Memory B cell (primary cell): Measurements from ENCODE around the gene EFNA5.

Experiments
- ATAC-seq: fragments of 150-1000 bp; cut with Tn5 transposase; 2 replicates; pipeline ENCODE4 v1.10.0; 2021; ENCODE audit warnings: low read depth, mild to moderate bottlenecking, moderate library complexity
- DNase-seq, 2 donors: peaks; one replicate each; pipeline ENCODE4 v3.0.0; 2022; ENCODE audit warnings: low spot score in 2 of 2
- H3K27ac Mint-ChIP-seq: one replicate; pipeline ENCODE4 v1.8.0; 2022; ENCODE audit warnings: mild to moderate bottlenecking, moderate library complexity, mixed read lengths
- H3K27me3 Mint-ChIP-seq: one replicate; pipeline ENCODE4 v1.8.0; 2022; ENCODE audit warnings: mixed read lengths
- H3K36me3 Mint-ChIP-seq: one replicate; pipeline ENCODE4 v1.8.0; 2022; ENCODE audit warnings: mild to moderate bottlenecking, mixed read lengths
- H3K4me1 Mint-ChIP-seq: one replicate; pipeline ENCODE4 v1.8.0; 2022; ENCODE audit warnings: mixed read lengths
- H3K4me3 Mint-ChIP-seq: one replicate; pipeline ENCODE4 v1.8.0; 2022; ENCODE audit warnings: mild to moderate bottlenecking, moderate library complexity, mixed read lengths
- H3K9me3 Mint-ChIP-seq: one replicate; pipeline ENCODE4 v1.8.0; 2022; ENCODE audit warnings: mixed read lengths

The EFNA5 gene

GRCh38 chr5:107668154-107669095 lies 2.3 kb downstream of the EFNA5 start:
- Mint-ChIP-seq H3K27me3 (peaks cover 18% of the 10 kb centered on the region), H3K4me3 (no peak overlapping the region)

GRCh38 chr5:107666051-107666655 lies 4.6 kb downstream of the EFNA5 start:
- ATAC-seq (no peak), DNase-seq (no peak)
- Mint-ChIP-seq H3K4me3 (no peak overlapping the region), H3K27me3 (peaks cover 10% of the 10 kb centered on the region), H3K9me3 (no peaks in the 10 kb centered on the region), H3K36me3 (no peaks in the 10 kb centered on the region), H3K4me1 (peaks cover 5% of the 10 kb centered on the region), H3K27ac (no peak overlapping the region)

More at GRCh38 chr5:107668154-107669095, 2.3 kb downstream of the EFNA5 start:
- ATAC-seq (no peak), DNase-seq (no peak)
- H3K36me3 Mint-ChIP-seq, result no peaks in the 10 kb centered on the region
- no peak overlapping the region for H3K27ac Mint-ChIP-seq
- H3K9me3 Mint-ChIP-seq, result no peaks in the 10 kb centered on the region
- H3K4me1 Mint-ChIP-seq, result peaks cover 15% of the 10 kb centered on the region

- no peak overlapping the region for H3K27ac Mint-ChIP-seq
- H3K36me3 Mint-ChIP-seq, result no peaks in the 10 kb centered on the region
- H3K4me3 Mint-ChIP-seq, result no peak overlapping the region
- ATAC-seq (no peak), DNase-seq (no peak)
- H3K4me1 Mint-ChIP-seq, result no peaks in the 10 kb centered on the region
- peaks cover 5% of the 10 kb centered on the region for H3K27me3 Mint-ChIP-seq
- H3K9me3 Mint-ChIP-seq, result no peaks in the 10 kb centered on the region
Observed at GRCh38 chr5:107665036-107665570, 5.6 kb downstream of the EFNA5 start.

GRCh38 chr5:107663697-107664096 lies 7.0 kb downstream of the EFNA5 start:
- H3K27me3 Mint-ChIP-seq, result peaks cover 7% of the 10 kb centered on the region
- ATAC-seq, result no peak

GRCh38 chr5:107661650-107662044 lies 9.1 kb downstream of the EFNA5 start:
- Mint-ChIP-seq H3K27ac (no peak overlapping the region), H3K36me3 (no peaks in the 10 kb centered on the region), H3K27me3 (peaks cover 5% of the 10 kb centered on the region), H3K4me1 (no peaks in the 10 kb centered on the region), H3K9me3 (no peaks in the 10 kb centered on the region), H3K4me3 (no peak overlapping the region)
- no peak for ATAC-seq
- no peak for DNase-seq

More at GRCh38 chr5:107663697-107664096, 7.0 kb downstream of the EFNA5 start:
- no peak for DNase-seq
- H3K4me1 Mint-ChIP-seq, result no peaks in the 10 kb centered on the region
- H3K27ac Mint-ChIP-seq, result no peak overlapping the region
- H3K9me3 Mint-ChIP-seq, result no peaks in the 10 kb centered on the region
- H3K4me3 Mint-ChIP-seq, result no peak overlapping the region
- no peaks in the 10 kb centered on the region for H3K36me3 Mint-ChIP-seq

GRCh38 chr5:107661038-107661649 lies 9.6 kb downstream of the EFNA5 start:
- DNase-seq, result no peak
- Mint-ChIP-seq H3K4me3 (no peak overlapping the region), H3K27ac (no peak overlapping the region), H3K27me3 (peaks cover 5% of the 10 kb centered on the region), H3K9me3 (no peaks in the 10 kb centered on the region), H3K4me1 (no peaks in the 10 kb centered on the region), H3K36me3 (no peaks in the 10 kb centered on the region)
- no peak for ATAC-seq

GRCh38 chr5:107658528-107658927 lies 12.2 kb downstream of the EFNA5 start:
- ATAC-seq (no peak), DNase-seq (no peak)
- Mint-ChIP-seq H3K27me3 (peaks cover 3% of the 10 kb centered on the region), H3K36me3 (no peaks in the 10 kb centered on the region), H3K27ac (no peak overlapping the region), H3K4me3 (no peak overlapping the region), H3K9me3 (no peaks in the 10 kb centered on the region), H3K4me1 (no peaks in the 10 kb centered on the region)

GRCh38 chr5:107655831-107656230 lies 14.9 kb downstream of the EFNA5 start:
- Mint-ChIP-seq H3K27me3 (peaks cover 2% of the 10 kb centered on the region), H3K27ac (no peak overlapping the region), H3K9me3 (no peaks in the 10 kb centered on the region), H3K4me1 (no peaks in the 10 kb centered on the region), H3K4me3 (no peak overlapping the region), H3K36me3 (no peaks in the 10 kb centered on the region)
- no peak for ATAC-seq
- no peak for DNase-seq

GRCh38 chr5:107654827-107655226 lies 15.9 kb downstream of the EFNA5 start:
- H3K27ac Mint-ChIP-seq, result no peak overlapping the region
- H3K4me3 Mint-ChIP-seq, result no peak overlapping the region
- DNase-seq (no peak), ATAC-seq (no peak)
- H3K27me3 Mint-ChIP-seq, result peaks cover under 1% of the 10 kb centered on the region
- no peaks in the 10 kb centered on the region for H3K36me3 Mint-ChIP-seq
- H3K9me3 Mint-ChIP-seq, result no peaks in the 10 kb centered on the region
- H3K4me1 Mint-ChIP-seq, result no peaks in the 10 kb centered on the region

GRCh38 chr5:107653685-107654084 lies 17.1 kb downstream of the EFNA5 start:
- Mint-ChIP-seq H3K9me3 (no peaks in the 10 kb centered on the region), H3K27ac (no peak overlapping the region), H3K4me1 (no peaks in the 10 kb centered on the region), H3K36me3 (no peaks in the 10 kb centered on the region), H3K4me3 (no peak overlapping the region), H3K27me3 (no peaks in the 10 kb centered on the region)
- DNase-seq, result no peak
- no peak for ATAC-seq

- ATAC-seq, result no peak
- Mint-ChIP-seq H3K36me3 (no peaks in the 10 kb centered on the region), H3K27me3 (no peaks in the 10 kb centered on the region), H3K4me1 (no peaks in the 10 kb centered on the region), H3K4me3 (no peak overlapping the region), H3K9me3 (no peaks in the 10 kb centered on the region), H3K27ac (no peak overlapping the region)
- no peak for DNase-seq
Observed at GRCh38 chr5:107652839-107653607, 17.7 kb downstream of the EFNA5 start.

- no peak for DNase-seq
- Mint-ChIP-seq H3K9me3 (no peaks in the 10 kb centered on the region), H3K4me3 (no peak overlapping the region), H3K27ac (no peak overlapping the region), H3K36me3 (no peaks in the 10 kb centered on the region), H3K4me1 (no peaks in the 10 kb centered on the region), H3K27me3 (no peaks in the 10 kb centered on the region)
- no peak for ATAC-seq
Observed at GRCh38 chr5:107652408-107652807, 18.3 kb downstream of the EFNA5 start.

GRCh38 chr5:107651325-107651724 lies 19.4 kb downstream of the EFNA5 start:
- Mint-ChIP-seq H3K9me3 (no peaks in the 10 kb centered on the region), H3K27me3 (no peaks in the 10 kb centered on the region), H3K27ac (no peak overlapping the region), H3K36me3 (no peaks in the 10 kb centered on the region), H3K4me1 (no peaks in the 10 kb centered on the region), H3K4me3 (no peak overlapping the region)
- DNase-seq, result no peak
- ATAC-seq, result no peak
